Suprapubic skin (tissue), 4 donors: Measurements from ENCODE around the gene P3H1. TPM values are rescaled to one million over a fixed set of nuclear protein-coding genes. Genes with fewer than 3 reads are reported as not detected.

Experiments
- DNase-seq, 2 donors: peaks; one replicate each; pipeline ENCODE4 v3.0.0-alpha.2; 2019; ENCODE audit warnings: low spot score in 2 of 2
- H3K27ac ChIP-seq: fragments of 200-600 bp; sonication (generic); one replicate; pipeline ENCODE4 v1.5.1; 2019
- H3K27me3 ChIP-seq: fragments of 200-600 bp; sonication (generic); one replicate; pipeline ENCODE4 v1.5.1; 2019
- H3K36me3 ChIP-seq: fragments of 200-600 bp; sonication (generic); one replicate; pipeline ENCODE4 v1.5.1; 2019
- H3K4me1 ChIP-seq: fragments of 200-600 bp; sonication (generic); one replicate; pipeline ENCODE4 v1.5.1; 2019
- H3K4me3 ChIP-seq: fragments of 200-600 bp; sonication (generic); one replicate; pipeline ENCODE4 v1.5.1; 2019; ENCODE audit warnings: mild to moderate bottlenecking
- H3K9me3 ChIP-seq: fragments of 200-600 bp; sonication (generic); one replicate; pipeline ENCODE4 v1.5.1; 2019
- CTCF ChIP-seq, 2 donors: fragments of 200-600 bp in 1 of 2; fragments of 450-650 bp in 1 of 2; sonication (generic) in 1 of 2; IDR thresholded peaks; one replicate each; pipeline ENCODE4 v1.5.1; 2016 to 2019; ENCODE audit warnings: antibody characterized with exemption in 2 of 2, mild to moderate bottlenecking in 1 of 2, moderate library complexity in 1 of 2
- EP300 ChIP-seq: sonication (generic); formaldehyde crosslinking; IDR thresholded peaks from one replicate; pipeline ENCODE4 v1.6.1; 2017; ENCODE audit warnings: antibody characterized with exemption
- POLR2A ChIP-seq, 2 donors: fragments of 450-650 bp; IDR thresholded peaks; one replicate each; pipeline ENCODE4 v1.6.1; 2017; ENCODE audit warnings: antibody characterized with exemption in 2 of 2, mild to moderate bottlenecking in 2 of 2, moderate library complexity in 2 of 2
- POLR2AphosphoS5 ChIP-seq, 3 donors: sonication (generic); formaldehyde crosslinking; IDR thresholded peaks; one replicate each; pipeline ENCODE4 v1.6.1; 2017; ENCODE audit warnings: antibody characterized with exemption in 3 of 3
- WGBS: methylation state at CpG from one replicate; pipeline ENCODE4 v1.1.5; 2018; 5-methylcytosine and 5-hydroxymethylcytosine counted together
- total RNA-seq, 4 donors: library from RNA; depleted of rRNA; stranded (reverse); fragments of >200 nt; gene quantifications; one replicate each; pipeline ENCODE4 v1.1.0, GENCODE V29; 2016

The P3H1 gene
- total RNA-seq, 4 donors from 2014 or later = 12.5 to 19.8 (median 16.1) TPM

DNA sequence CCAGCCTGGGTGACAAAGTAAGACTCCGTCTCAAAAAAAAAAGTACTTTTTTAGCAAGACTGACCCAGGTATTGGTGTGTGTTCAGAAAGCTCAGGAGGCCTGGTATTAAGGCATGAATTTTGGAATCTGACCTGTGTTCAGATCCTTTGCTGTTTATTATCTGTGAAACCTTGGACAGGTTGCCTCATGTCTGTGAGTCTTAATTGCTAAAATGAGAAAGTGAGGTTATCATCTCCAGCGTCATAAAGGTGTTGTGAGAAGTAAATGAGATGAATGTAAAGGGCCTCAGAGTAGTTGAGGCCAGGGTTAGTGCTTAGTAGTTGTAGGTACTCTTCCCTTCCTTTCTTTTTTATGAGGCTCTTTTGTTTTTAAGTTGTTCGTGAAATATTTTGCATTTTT is 3.0 kb upstream of the P3H1 start:
- Histone ChIP-seq H3K9me3 (no peaks in the 10 kb centered on the region), H3K36me3 (peaks cover 12% of the 10 kb centered on the region)
- no peak for DNase-seq

GRCh38 chr1:42768172-42768571 is 1.3 kb upstream of the P3H1 start:
- H3K9me3 ChIP-seq = no peaks in the 10 kb centered on the region
- H3K36me3 ChIP-seq = peaks cover 4% of the 10 kb centered on the region
- no peaks in the 10 kb centered on the region for H3K27me3 ChIP-seq
- peak overlapping the region; percentile 89 for H3K4me3 ChIP-seq
- DNase-seq = no peak
- H3K4me1 ChIP-seq = peaks cover 53% of the 10 kb centered on the region
- H3K27ac ChIP-seq = no peak overlapping the region
- WGBS = 78% methylated on average over 2 of the region's 2 CpGs
- TF ChIP-seq POLR2AphosphoS5 (IDR thresholded peaks at IDR 0.05) = no peak
- no peak for TF ChIP-seq CTCF (IDR thresholded peaks at IDR 0.05)
- no peak for TF ChIP-seq POLR2A (IDR thresholded peaks at IDR 0.05)
- TF ChIP-seq EP300 = no peak

More for the DNA sequence above, 3.0 kb upstream of the P3H1 start:
- H3K4me1 ChIP-seq = peaks cover 44% of the 10 kb centered on the region
- TF ChIP-seq POLR2A (IDR thresholded peaks at IDR 0.05) (no peak), CTCF (IDR thresholded peaks at IDR 0.05) (no peak), EP300 (no peak), POLR2AphosphoS5 (IDR thresholded peaks at IDR 0.05) (no peak)
- no peaks in the 10 kb centered on the region for H3K27me3 ChIP-seq
- WGBS = 74% methylated on average over 3 of the region's 3 CpGs
- no peak overlapping the region for H3K4me3 ChIP-seq
- H3K27ac ChIP-seq = no peak overlapping the region

DNA sequence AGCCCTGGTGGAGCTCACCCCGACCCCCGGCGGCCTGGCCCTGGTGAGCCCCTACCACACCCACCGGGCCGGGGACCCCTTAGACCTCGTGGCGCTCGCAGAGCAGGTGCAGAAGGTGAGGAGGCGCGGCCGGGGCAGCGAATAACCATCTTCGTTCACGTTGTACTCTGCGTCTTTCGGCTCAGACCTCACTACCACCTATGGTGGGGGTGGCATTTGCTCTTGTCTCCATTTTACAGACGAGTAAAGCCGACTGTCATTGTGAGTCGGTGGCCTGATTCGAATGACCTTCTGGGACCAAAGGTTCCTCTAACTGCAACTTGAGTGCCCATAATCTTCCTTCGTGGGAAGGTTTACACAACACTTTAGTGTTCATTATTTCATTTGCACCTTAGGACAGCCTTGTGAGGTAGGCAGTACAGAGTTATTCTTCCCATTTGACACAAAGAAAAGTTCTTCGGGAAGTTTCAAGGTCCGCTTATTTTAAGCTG is 727 bp upstream of the P3H1 start:
- Histone ChIP-seq H3K4me3 (peak overlapping the region; percentile 89), H3K36me3 (no peaks in the 10 kb centered on the region), H3K27ac (peak overlapping the region; percentile 88), H3K27me3 (no peaks in the 10 kb centered on the region), H3K9me3 (no peaks in the 10 kb centered on the region), H3K4me1 (peaks cover 56% of the 10 kb centered on the region)
- TF ChIP-seq EP300 = peak; percentile 23
- no peak for TF ChIP-seq POLR2AphosphoS5 (IDR thresholded peaks at IDR 0.05)
- WGBS = 5% methylated on average over 11 of the region's 23 CpGs
- no peak for DNase-seq

DNA sequence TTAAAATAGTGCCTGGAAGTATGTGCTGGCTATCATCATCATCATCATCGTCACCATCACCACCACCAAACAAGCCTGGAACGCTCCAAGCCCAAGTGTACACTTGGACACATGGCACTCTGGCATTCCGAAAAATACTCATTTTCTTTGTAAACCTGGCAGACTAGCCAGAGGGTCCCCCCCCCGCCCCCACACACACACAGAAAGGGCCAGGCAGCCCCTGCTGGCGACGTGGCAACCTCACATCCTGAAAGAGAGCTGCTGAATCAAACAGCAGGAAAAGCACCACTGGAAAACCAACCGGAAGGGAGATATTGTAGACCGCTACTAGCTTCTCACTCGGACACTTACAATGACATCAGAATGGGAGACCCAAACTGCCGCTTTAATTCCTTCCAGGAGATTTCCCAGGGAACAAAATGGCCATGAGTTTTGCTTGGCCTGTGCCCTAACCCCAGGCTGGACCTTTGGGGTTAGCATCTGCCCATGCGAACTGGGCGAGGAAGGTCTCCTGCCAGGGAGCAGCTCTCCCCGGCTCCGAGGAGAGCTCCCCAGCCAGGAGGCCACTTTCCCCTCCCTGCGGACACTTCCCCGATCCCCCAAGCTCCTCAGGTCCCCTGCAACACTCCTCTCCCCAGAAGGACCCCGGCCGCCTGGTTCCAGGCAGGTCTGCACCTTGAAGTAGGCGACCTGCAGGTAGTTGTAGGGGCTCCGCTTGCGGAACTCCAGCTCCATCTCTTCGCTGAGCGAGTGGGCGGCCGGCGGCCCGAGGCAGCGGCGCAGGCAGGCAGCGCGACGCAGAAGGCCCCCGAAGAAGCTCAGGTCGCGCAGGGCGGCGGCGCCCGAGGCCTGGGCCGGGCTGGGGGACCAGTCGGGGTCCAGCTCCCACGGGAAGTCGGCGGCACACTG is 742 bp downstream of the P3H1 start:
- Histone ChIP-seq H3K4me1 (peaks cover 56% of the 10 kb centered on the region), H3K9me3 (no peaks in the 10 kb centered on the region), H3K36me3 (no peaks in the 10 kb centered on the region), H3K27me3 (no peaks in the 10 kb centered on the region), H3K4me3 (peak overlapping the region; percentile 89), H3K27ac (peak overlapping the region; percentile 88)
- 2% methylated on average over 9 of the region's 44 CpGs for WGBS
- TF ChIP-seq EP300 (no peak), POLR2A (IDR thresholded peaks at IDR 0.05) (no peak), POLR2AphosphoS5 (IDR thresholded peaks at IDR 0.05) (no peak), CTCF (IDR thresholded peaks at IDR 0.05) (peak; percentile 41 to 43)
- peak in 1 of 2 donors; percentile 69 for DNase-seq

DNA sequence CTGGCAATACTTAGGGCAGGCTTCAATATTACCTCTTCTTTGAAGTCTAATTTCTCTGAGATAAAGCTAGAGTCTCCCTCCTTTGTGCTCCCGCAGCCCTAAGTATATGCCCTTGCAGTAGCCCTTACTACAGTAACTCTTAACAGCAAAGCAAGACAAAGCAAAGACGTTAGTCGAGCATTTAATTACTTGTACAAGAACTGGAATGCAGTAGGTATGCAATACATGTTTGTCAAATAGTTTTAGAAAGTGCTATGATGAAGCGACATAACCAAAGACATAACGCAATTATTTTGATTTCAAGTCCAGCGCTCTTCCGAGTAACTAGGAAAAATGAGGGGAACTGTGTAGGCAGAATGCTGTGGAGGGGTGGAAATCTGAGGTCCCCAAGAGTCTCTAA is 1.6 kb downstream of the P3H1 start:
- Histone ChIP-seq H3K27me3 (no peaks in the 10 kb centered on the region), H3K36me3 (peaks cover 2% of the 10 kb centered on the region), H3K27ac (no peak overlapping the region), H3K4me1 (peaks cover 56% of the 10 kb centered on the region), H3K9me3 (no peaks in the 10 kb centered on the region), H3K4me3 (peak overlapping the region; percentile 89)
- TF ChIP-seq POLR2AphosphoS5 (IDR thresholded peaks at IDR 0.05) (no peak), EP300 (no peak), CTCF (IDR thresholded peaks at IDR 0.05) (no peak), POLR2A (IDR thresholded peaks at IDR 0.05) (no peak)
- DNase-seq = peak in 1 of 2 donors; percentile 8
- 14% methylated on average over 7 of the region's 7 CpGs for WGBS
